ENCODE data around the gene SORCS2.

GRCh38 chr4:7285244-7286094 is 93.1 kb downstream of the SORCS2 start:
- TF ChIP-seq FOXK2 (IDR thresholded peaks at IDR 0.05) (no peak), SP1 (IDR thresholded peaks at IDR 0.05) (no peak), ELF4 (IDR thresholded peaks at IDR 0.05) (no peak), LEF1 (IDR thresholded peaks at IDR 0.05; ENCODE audit: borderline replicate concordance) (no peak), FOXA1 (IDR thresholded peaks at IDR 0.05) (no peak), L3MBTL2 (conservative IDR thresholded peaks at IDR 0.05) (no peak), TARDBP (IDR thresholded peaks at IDR 0.05) (no peak), NFRKB (IDR thresholded peaks at IDR 0.05) (no peak), BHLHE40 (IDR thresholded peaks at IDR 0.05; ENCODE audit: borderline replicate concordance) (no peak), PKNOX1 (IDR thresholded peaks at IDR 0.05) (no peak), ZNF384 (IDR thresholded peaks at IDR 0.05) (no peak)
